ENCODE data around the gene PROZ.

- no peak for TF ChIP-seq POLR2AphosphoS5 (IDR thresholded peaks at IDR 0.05; ENCODE audit: control insufficient read depth, insufficient read depth, low read depth, low read length)
- no peak for TF ChIP-seq ZNF609 (CRISPR knock-in tag; IDR thresholded peaks at IDR 0.05; ENCODE audit: borderline replicate concordance)
- TF ChIP-seq CTCF (IDR thresholded peaks at IDR 0.05 in 2 of 3, conservative IDR thresholded peaks at IDR 0.05 in 1 of 3; ENCODE audit: insufficient read depth in 2 of 3, low read depth in 1 of 3, low read length in 3 of 3): no peak
- TF ChIP-seq MIER1 (IDR thresholded peaks at IDR 0.05; ENCODE audit: low read depth): no peak
- TF ChIP-seq HDAC1 (IDR thresholded peaks at IDR 0.05): no peak
- TF ChIP-seq SP2 (IDR thresholded peaks at IDR 0.05; ENCODE audit: extremely low read depth, low read depth, low read length, poor library complexity, severe bottlenecking): no peak
- TF ChIP-seq ATF1 (CRISPR knock-in tag; IDR thresholded peaks at IDR 0.05): no peak
- no peak for TF ChIP-seq ATF1 (tag; IDR thresholded peaks at IDR 0.05)
- TF ChIP-seq STAT6 (CRISPR knock-in tag; IDR thresholded peaks at IDR 0.05): no peak
- TF ChIP-seq ELF4 (CRISPR knock-in tag; IDR thresholded peaks at IDR 0.05): no peak
- no peak for TF ChIP-seq PHF21A (IDR thresholded peaks at IDR 0.05; ENCODE audit: borderline replicate concordance, low read depth)
- no peak for TF ChIP-seq EGR1 (conservative IDR thresholded peaks at IDR 0.05)
- no peak for TF ChIP-seq EZH2 (IDR thresholded peaks at IDR 0.05; ENCODE audit: borderline replicate concordance, low read depth, low read length)
These were observed 45.9 kb downstream of the PROZ start for GRCh38 chr13:113204378-113204734.

Measured in K562 (cell line).